Ovary (tissue), 9 donors: ENCODE measurements around the gene CORO1C. TPM values are rescaled to one million over a fixed set of nuclear protein-coding genes. Genes with fewer than 3 reads are reported as not detected.

Source experiments
- DNase-seq, 5 donors: peaks; one replicate each; pipeline ENCODE4 v3.0.0-alpha.2; 2019 to 2020
- H3K27ac ChIP-seq, 2 donors: fragments of 200-600 bp; one replicate each; pipeline versions ENCODE4 v1.5.1 to v1.8.0; 2019 to 2022
- H3K27me3 ChIP-seq: fragments of 200-600 bp; one replicate; pipeline ENCODE4 v1.8.0; 2022
- H3K36me3 ChIP-seq: fragments of 200-600 bp; sonication (generic); one replicate; pipeline ENCODE4 v1.5.1; 2019
- H3K4me1 ChIP-seq: one replicate; pipeline ENCODE4 v1.8.1; 2013; ENCODE audit warnings: mild to moderate bottlenecking, moderate library complexity; ENCODE audit not compliant: insufficient read depth
- H3K4me3 ChIP-seq: fragments of 200-600 bp; sonication (generic); one replicate; pipeline ENCODE4 v1.5.1; 2017
- H3K9me3 ChIP-seq, 2 donors: fragments of 200-600 bp in 1 of 2; sonication (generic) in 1 of 2; one replicate each; pipeline versions ENCODE4 v1.5.1 to v1.8.1; 2013 to 2019; ENCODE audit warnings: mild to moderate bottlenecking in 1 of 2, moderate library complexity in 1 of 2
- CTCF ChIP-seq, 3 donors: fragments of 450-650 bp in 2 of 3; fragments of 200-600 bp in 1 of 3; IDR thresholded peaks; one replicate each; pipeline versions ENCODE4 v1.5.1 to v1.8.0; 2016 to 2022; ENCODE audit warnings: antibody characterized with exemption in 3 of 3, mild to moderate bottlenecking in 1 of 3
- EP300 ChIP-seq: sonication (generic); formaldehyde crosslinking; IDR thresholded peaks from one replicate; pipeline ENCODE4 v1.6.1; 2017; ENCODE audit warnings: antibody characterized with exemption
- POLR2A ChIP-seq: fragments of 450-650 bp; IDR thresholded peaks from one replicate; pipeline ENCODE4 v1.6.1; 2017; ENCODE audit warnings: antibody characterized with exemption, mild to moderate bottlenecking, moderate library complexity
- WGBS, 3 donors: extraction: QIAGEN DNeasy Blood & Tissue Kit in 1 of 3; methylation state at CpG; one replicate each; pipeline versions ENCODE4 v1.1.5 to v1.1.7; 2013 to 2017; 5-methylcytosine and 5-hydroxymethylcytosine counted together
- intact Hi-C, 4 donors: fragments of 100-400 bp; cut with DNase I; formaldehyde crosslinking; loops; one replicate each; pipeline versions ENCODE4 v1.11.0 to v1.15.1; 2022 to 2023
- polyA plus RNA-seq, 2 donors: library from polyadenylated mRNA; stranded (reverse); fragments of 200-250 nt in 1 of 2; fragments of 350-450 nt in 1 of 2; fragmentation: Illumina TruSeq in 1 of 2; extraction: RNeasy Lipid Tissue Mini Kit (QIAGEN cat#74804) in 1 of 2; gene quantifications; one replicate each; pipeline ENCODE4 v1.2.3, GENCODE V29; 2013 to 2014
- total RNA-seq, 7 donors: library from RNA; depleted of rRNA in 2 of 7; stranded (reverse); fragments of >200 nt in 2 of 7; fragmentation: NEBNext Ultra II Directional in 3 of 7; extraction: Animal tissue kit (Norgen Biotek cat#: 25700) in 3 of 7; gene quantifications; one replicate each; pipeline versions ENCODE4 v1.1.0 to v1.2.4, GENCODE V29; 2016 to 2023
- donor health status: DM: no; HTN: no; CAD: no; lungs with moderate emphysema.
- donor health status: DM: no; HTN: no; CAD: no.
- donor health status: Bipolar disorder and iron deficiency.
- donor health status: DM: yes; HTN: yes; CAD: no.
- donor health status: DM: no; HTN: no; CAD: no.
- donor health status: DM: yes; HTN: yes; CAD: no.

The CORO1C gene
- total and polyA plus RNA-seq, 9 donors = 35.1 to 143 (median 113) TPM

- intact Hi-C loops = no loop called here
- H3K9me3 ChIP-seq = no peaks in the 10 kb centered on the region
- DNase-seq = no peak
- TF ChIP-seq EP300 (no peak), POLR2A (no peak), CTCF (IDR thresholded peaks at IDR 0.05) (no peak)
- H3K27ac ChIP-seq = no peak overlapping the region
- no peak overlapping the region for H3K4me3 ChIP-seq
- WGBS, 3 donors = 88 to 95% (median 94%) methylated on average over 1 of the region's 1 CpG
- H3K4me1 ChIP-seq = no peaks in the 10 kb centered on the region
- H3K27me3 ChIP-seq = no peaks in the 10 kb centered on the region
- no peaks in the 10 kb centered on the region for H3K36me3 ChIP-seq
These were observed 52.1 kb downstream of the CORO1C start for GRCh38 chr12:108679106-108679681.

GRCh38 chr12:108678104-108678730, 53.1 kb downstream of the CORO1C start:
- Histone ChIP-seq H3K9me3 (no peaks in the 10 kb centered on the region), H3K4me1 (no peaks in the 10 kb centered on the region), H3K27ac (no peak overlapping the region), H3K27me3 (no peaks in the 10 kb centered on the region), H3K4me3 (no peak overlapping the region), H3K36me3 (no peaks in the 10 kb centered on the region)
- DNase-seq = no peak
- 88 to 92% (median 89%) methylated on average over 9 of the region's 9 CpGs for WGBS, 3 donors
- intact Hi-C loops = no loop called here
- no peak for TF ChIP-seq CTCF (IDR thresholded peaks at IDR 0.05)
- no peak for TF ChIP-seq POLR2A
- TF ChIP-seq EP300 = no peak

DNA sequence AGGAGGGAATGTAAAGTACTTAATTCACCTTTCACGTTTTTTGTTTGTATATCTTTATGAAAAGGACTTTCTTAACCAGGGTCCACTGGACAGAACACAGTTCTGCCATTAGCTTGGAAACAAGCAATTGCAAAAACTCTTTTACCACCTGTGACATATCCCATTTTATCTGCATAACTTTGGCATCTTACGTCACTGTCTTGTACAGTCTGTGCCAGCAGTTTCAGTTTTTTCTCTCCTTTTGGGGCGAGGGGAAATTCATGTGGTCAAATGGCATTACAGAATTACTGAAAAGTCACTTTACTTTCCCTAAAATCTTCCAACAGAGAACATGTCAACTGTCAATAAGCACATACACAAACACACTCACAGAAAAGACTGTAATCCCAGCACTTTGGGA, 53.9 kb downstream of the CORO1C start:
- intact Hi-C loops = no loop called here
- no peaks in the 10 kb centered on the region for H3K27me3 ChIP-seq
- WGBS, 3 donors = 91 to 93% (median 93%) methylated on average over 3 of the region's 3 CpGs
- no peak overlapping the region for H3K4me3 ChIP-seq
- TF ChIP-seq CTCF (IDR thresholded peaks at IDR 0.05) (no peak), POLR2A (no peak), EP300 (no peak)
- H3K9me3 ChIP-seq = no peaks in the 10 kb centered on the region
- H3K4me1 ChIP-seq = no peaks in the 10 kb centered on the region
- no peaks in the 10 kb centered on the region for H3K36me3 ChIP-seq
- H3K27ac ChIP-seq = no peak overlapping the region
- DNase-seq = no peak

DNA sequence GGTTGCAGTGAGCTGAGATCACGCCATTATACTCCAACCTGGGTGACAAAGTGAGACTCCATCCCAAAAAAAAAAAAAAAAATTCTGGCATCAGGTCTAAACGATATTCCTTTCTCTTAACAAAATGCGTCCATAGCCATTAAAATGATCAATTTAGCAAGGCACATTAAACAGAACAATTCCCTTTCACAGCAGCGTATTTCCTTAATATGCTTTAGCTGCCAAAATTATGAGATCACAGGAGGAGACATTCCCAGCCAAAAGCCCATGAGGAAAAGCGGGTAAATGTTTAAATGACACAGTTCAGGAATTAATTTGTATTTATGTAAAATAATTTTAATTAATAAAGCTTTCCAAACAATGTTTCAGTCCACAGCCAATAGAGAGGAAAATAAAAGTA, 54.6 kb downstream of the CORO1C start:
- intact Hi-C loops = no loop called here
- Histone ChIP-seq H3K4me1 (no peaks in the 10 kb centered on the region), H3K4me3 (no peak overlapping the region), H3K27me3 (no peaks in the 10 kb centered on the region), H3K36me3 (no peaks in the 10 kb centered on the region), H3K9me3 (no peaks in the 10 kb centered on the region), H3K27ac (no peak overlapping the region)
- TF ChIP-seq EP300 = no peak
- no peak for TF ChIP-seq CTCF (IDR thresholded peaks at IDR 0.05)
- TF ChIP-seq POLR2A = no peak
- DNase-seq = no peak
- WGBS, 3 donors = 82 to 96% (median 94%) methylated on average over 5 of the region's 5 CpGs
